Measurements from ENCODE around the gene KCTD14. TPM values are rescaled to one million over a fixed set of nuclear protein-coding genes. Genes with fewer than 3 reads are reported as not detected.

KCTD14 gene
- total RNA-seq, 2 donors from 2014 or later, result 7.6 to 12.2 TPM

Other genes with a start within 250 kb of the KCTD14 start
- 100 to 1,000 TPM in 1 of 2 donors, 10 to 100 TPM in 1; 18.2 to 129 TPM for gene RSF1, start 202.6 kb downstream of the KCTD14 start, total RNA-seq
- gene AAMDC, start 202.1 kb downstream of the KCTD14 start, total RNA-seq, result 10 to 100 TPM in 1 of 2 donors, 1 to 10 TPM in 1; 6.9 to 25.9 TPM
- gene INTS4, start 28.6 kb downstream of the KCTD14 start, total RNA-seq, result 10 to 100 TPM; 22.7 to 30.9 TPM
- 1 to 10 TPM in 1 of 2 donors, not detected in 1; 6.6 TPM for gene THRSP, start 40.6 kb upstream of the KCTD14 start, total RNA-seq
- gene NDUFC2, start 56.6 kb upstream of the KCTD14 start, total RNA-seq, result 10 to 100 TPM; 53.7 to 62.0 TPM
- gene ALG8, start 116.3 kb upstream of the KCTD14 start, total RNA-seq, result 10 to 100 TPM; 25.4 to 30.3 TPM
- gene KCTD21, start 165.3 kb upstream of the KCTD14 start, total RNA-seq, result 1 to 10 TPM; 4.6 to 5.4 TPM
- 10 to 100 TPM in 1 of 2 donors, 1 to 10 TPM in 1; 8.6 to 11.2 TPM for gene USP35, start 165.6 kb upstream of the KCTD14 start, total RNA-seq

All from body of pancreas (tissue), 2 donors.